ENCODE results near the gene TOE1.

TOE1 gene

GRCh38 chr1:45329445-45329844 is 10.5 kb upstream of the TOE1 start:
- TF ChIP-seq CTCF (IDR thresholded peaks at IDR 0.05) = no peak

GRCh38 chr1:45331436-45332345 is 8.3 kb upstream of the TOE1 start:
- no peak for TF ChIP-seq CTCF (IDR thresholded peaks at IDR 0.05)

DNA sequence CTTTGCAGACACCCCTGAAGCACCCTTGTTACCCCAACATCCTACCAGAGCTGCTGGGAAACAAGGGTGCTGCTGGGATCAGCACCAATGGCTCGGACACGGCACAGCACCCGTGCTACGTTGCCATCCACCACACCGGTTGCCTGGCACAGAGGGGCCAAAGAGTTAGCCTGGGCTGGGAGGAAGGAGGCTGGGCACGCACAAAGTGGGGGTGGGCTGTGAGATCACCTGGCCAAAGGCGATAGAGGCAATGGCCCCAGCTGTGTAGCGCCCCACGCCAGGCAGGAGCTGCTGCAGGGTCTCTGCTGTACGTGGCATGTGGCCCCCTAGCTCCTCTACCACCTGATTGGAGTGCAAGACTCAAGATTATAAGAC is 7.6 kb upstream of the TOE1 start:
- no peak for TF ChIP-seq CTCF (IDR thresholded peaks at IDR 0.05)

GRCh38 chr1:45334308-45335245 is 5.4 kb upstream of the TOE1 start:
- no peak for TF ChIP-seq CTCF (IDR thresholded peaks at IDR 0.05)

DNA sequence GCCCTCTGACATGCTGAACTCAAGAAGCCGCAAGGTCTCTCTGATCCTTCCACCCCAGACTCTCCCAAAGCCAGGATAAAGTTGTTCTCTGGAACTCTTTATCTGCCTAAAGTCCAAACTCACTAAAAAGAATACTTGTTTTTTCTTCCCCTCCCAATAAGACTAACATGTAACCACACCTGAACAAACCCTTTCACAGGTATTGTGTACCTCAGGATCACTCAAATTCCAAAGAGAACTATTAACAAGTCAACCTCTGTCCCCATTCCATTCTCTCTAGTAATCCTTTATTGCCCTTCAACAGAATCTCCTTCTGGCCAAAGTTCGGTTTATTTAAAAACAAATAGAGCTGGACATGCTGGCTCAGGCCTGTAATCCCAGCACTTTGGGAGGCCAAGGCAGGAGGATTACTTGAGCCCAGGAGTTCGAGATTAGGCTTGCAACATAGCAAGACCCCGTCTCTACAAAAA is 4.1 kb upstream of the TOE1 start:
- TF ChIP-seq CTCF (IDR thresholded peaks at IDR 0.05) = no peak

- TF ChIP-seq CTCF (IDR thresholded peaks at IDR 0.05) = no peak
These were observed 2.2 kb upstream of the TOE1 start for GRCh38 chr1:45337630-45338325.
